Panc1 (cell line): ENCODE results near the gene SMAP1.

Source experiments
- POLR2AphosphoS5 ChIP-seq: IDR thresholded peaks from 2 replicates; pipeline ENCODE4 v1.6.1; 2012; ENCODE audit warnings: mild to moderate bottlenecking, low read depth, low read length, moderate library complexity
- REST ChIP-seq, 2 experiments: IDR thresholded peaks; 2 replicates each; pipeline ENCODE4 v1.6.1; 2011 to 2012; ENCODE audit warnings: low read depth in 2 of 2, control low read depth in 1 of 2, low read length in 1 of 2, mild to moderate bottlenecking in 1 of 2, moderate library complexity in 1 of 2; ENCODE audit not compliant: insufficient read depth in 1 of 2
- SIN3A ChIP-seq: IDR thresholded peaks from 2 replicates; pipeline ENCODE4 v1.6.1; 2012; ENCODE audit warnings: low read depth, mild to moderate bottlenecking, low read length, moderate library complexity, borderline replicate concordance; ENCODE audit not compliant: insufficient read depth
- TF ChIP-seq, protein P1 (sequence below): fragments of 450-650 bp; IDR thresholded peaks from 2 replicates; pipeline ENCODE4 v1.5.1; 2017; ENCODE audit warnings: mild to moderate bottlenecking

- TF ChIP-seq, protein P1, sequence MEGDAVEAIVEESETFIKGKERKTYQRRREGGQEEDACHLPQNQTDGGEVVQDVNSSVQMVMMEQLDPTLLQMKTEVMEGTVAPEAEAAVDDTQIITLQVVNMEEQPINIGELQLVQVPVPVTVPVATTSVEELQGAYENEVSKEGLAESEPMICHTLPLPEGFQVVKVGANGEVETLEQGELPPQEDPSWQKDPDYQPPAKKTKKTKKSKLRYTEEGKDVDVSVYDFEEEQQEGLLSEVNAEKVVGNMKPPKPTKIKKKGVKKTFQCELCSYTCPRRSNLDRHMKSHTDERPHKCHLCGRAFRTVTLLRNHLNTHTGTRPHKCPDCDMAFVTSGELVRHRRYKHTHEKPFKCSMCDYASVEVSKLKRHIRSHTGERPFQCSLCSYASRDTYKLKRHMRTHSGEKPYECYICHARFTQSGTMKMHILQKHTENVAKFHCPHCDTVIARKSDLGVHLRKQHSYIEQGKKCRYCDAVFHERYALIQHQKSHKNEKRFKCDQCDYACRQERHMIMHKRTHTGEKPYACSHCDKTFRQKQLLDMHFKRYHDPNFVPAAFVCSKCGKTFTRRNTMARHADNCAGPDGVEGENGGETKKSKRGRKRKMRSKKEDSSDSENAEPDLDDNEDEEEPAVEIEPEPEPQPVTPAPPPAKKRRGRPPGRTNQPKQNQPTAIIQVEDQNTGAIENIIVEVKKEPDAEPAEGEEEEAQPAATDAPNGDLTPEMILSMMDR, result no peak
- TF ChIP-seq SIN3A, result no peak
- no peak for TF ChIP-seq REST (IDR thresholded peaks at IDR 0.05; ENCODE audit: insufficient read depth in 1 of 2, low read depth in 2 of 2, low read length in 1 of 2)
- TF ChIP-seq POLR2AphosphoS5, result no peak
Observed at GRCh38 chr6:70673054-70673453, 5.4 kb downstream of the SMAP1 start.
